HG02973 (cell line): ENCODE measurements around the gene ABCA2.
"Not testable (repeated sequence)": the region's sequence is repeated elsewhere in the genome, so short reads cannot be mapped to it uniquely, and the experiment has no call there.

ENCODE experiments used
- ATAC-seq: cut with Tn5 transposase; IDR thresholded peaks from one replicate; pipeline ENCODE4 v1.9.1; 2021; ENCODE audit warnings: moderate library complexity; ENCODE audit not compliant: unreplicated experiment

Gene ABCA2

DNA sequence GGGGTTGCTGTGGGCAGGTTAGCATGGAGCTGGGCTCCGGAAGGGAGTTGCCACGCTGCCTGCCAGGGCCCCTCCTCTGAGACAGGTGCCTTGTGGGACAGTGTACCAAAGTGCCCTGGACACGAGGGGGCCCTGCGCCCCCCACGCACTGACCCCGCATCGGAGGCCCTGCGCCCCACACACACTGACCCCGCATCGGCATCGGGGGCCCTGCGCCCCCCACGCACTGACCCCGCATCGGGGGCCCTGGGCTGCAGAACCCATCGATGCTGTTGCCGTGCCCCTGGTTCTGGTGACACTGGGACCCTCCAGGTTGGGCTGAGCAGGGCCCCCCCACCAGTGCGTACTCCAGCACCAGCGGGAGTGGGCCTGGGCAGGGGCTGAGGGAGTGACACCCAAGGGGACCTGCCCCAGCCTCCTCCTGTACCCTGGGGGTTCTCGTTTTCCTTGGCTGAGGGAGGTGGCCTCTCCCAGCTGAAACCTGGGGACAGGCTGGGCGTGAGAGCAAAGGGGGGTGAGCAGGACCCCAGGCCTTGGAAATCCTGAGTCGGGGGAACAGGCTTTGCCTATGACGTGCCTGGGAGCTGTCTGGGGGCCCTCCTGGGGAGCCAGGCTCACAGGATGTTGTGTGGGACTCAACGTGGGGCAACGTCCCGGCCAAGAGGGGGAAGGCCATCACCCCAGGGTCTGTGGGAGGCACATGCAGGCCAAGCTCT, 35.4 kb upstream of the ABCA2 start:
- no peak for ATAC-seq

GRCh38 chr9:137062798-137063197, 34.8 kb upstream of the ABCA2 start:
- ATAC-seq: not testable (repeated sequence)

DNA sequence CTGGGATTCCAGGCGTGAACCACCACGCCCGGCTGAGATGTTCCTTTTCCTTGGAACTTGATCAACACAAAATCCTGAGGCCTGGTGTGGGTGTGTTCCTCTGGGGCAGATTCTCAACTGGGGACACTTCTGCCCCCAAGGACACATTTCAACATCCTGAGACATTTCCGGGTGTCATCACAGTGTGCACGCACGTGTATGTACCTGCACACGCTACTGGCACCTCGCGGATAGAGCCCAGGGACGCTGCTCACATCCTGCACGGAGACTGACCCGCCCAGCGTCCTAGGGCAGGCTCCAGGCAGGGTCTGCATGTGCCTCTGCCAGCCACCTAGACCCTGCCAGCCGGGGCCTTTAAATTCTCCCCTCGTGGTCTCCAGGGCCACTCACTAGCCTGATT, 34.3 kb upstream of the ABCA2 start:
- ATAC-seq: no peak

DNA sequence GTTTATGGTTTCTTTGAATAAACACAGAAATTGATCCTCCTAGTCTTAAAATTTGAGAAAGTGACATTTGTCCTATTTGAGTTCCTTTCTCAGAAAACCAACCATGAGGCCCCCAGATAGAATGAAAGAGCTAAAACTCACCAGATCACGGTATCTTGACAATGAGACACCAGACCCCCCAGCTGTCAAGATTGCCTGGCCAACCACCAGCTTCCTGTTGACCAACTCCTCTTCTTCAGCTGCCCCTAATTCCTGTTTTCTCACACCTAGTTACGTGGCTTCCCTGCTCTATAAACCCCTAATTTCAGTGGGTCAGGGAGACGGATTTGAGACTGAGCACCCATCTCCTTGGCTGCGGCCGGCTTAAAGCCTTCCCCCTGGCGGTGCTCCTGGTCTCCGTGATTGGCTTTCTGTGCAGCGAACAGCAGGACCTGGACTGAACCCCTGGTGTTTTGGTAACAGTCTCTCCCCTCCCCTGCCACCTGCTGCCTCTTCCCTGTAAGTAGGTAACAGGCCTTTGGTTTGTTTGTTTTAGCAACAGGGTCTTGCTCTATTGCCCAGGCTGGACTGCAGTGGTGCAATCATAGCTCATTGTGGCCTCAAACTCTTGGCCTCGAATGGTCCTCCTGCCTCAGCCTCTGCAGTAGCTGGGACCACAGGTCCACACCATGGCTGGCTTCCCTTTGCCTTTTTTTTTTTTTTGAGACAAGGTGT, 30.6 kb upstream of the ABCA2 start:
- ATAC-seq: no peak

DNA sequence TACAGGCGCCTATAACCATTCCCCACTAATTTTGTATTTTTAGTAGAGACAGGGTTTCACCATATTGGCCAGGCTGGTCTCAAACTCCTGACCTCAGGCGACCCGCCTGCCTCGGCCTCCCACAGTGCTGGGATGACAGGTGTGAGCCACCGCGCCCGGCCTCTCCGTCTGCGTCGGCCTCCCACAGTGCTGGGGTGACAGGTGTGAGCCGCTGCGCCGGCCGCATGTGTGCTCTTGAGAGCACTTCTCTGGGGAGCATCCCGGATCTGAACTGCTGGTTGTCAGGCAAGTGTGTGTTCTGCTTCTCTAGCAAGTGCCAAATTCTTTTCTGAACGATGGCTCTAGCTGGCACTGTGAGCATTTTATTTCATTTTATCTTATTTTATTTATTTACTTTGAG, 29.5 kb upstream of the ABCA2 start:
- ATAC-seq: no peak

GRCh38 chr9:137056739-137057415, 28.8 kb upstream of the ABCA2 start:
- no peak for ATAC-seq

DNA sequence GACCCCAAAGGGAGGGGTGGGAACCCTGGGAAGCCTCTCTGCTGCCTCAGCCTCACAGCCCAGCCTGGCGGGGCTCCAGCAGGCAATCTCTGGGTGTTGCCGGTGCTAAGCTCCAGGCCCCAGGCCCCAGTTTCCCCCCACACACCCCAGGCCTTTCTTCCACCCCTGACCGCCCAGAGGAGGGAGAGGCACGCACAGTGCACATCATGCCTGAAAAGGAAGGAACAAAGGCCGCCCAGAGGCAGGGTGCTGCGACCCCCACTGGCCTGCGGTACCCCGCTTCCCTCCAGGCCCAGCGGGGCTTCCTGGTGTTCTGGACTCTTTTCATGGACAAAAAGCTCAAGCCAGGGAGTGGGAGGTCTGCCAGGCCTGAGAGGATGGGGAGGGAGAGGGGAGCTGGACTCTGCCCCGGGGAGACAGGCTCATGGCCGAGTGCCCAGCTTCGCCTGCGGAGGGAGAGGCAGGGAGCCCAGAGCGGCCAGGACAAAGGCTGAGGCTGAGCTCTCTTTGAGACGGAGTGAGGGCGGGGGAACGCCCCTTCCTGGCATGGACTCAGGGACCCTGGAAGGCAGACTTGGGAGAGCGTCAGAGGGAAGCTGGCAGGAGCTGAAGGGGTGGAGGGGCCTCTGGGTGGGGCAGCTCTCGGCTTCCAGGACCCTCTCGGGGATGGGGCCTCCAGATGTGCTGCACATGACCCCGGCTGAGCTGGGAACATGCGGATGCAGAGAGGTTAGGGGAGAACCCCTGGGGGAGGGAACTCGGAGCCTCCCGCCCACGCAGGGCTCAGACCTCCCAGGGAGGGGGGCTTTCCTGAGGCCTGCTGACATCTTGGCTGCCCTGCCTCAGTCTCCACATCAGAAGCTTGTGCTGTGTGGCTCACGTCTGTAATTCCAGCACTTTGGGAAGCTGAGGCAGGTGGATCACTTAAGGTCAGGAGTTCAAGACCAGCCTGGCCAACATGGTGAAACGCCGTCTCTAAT, 27.6 kb upstream of the ABCA2 start:
- ATAC-seq: no peak

DNA sequence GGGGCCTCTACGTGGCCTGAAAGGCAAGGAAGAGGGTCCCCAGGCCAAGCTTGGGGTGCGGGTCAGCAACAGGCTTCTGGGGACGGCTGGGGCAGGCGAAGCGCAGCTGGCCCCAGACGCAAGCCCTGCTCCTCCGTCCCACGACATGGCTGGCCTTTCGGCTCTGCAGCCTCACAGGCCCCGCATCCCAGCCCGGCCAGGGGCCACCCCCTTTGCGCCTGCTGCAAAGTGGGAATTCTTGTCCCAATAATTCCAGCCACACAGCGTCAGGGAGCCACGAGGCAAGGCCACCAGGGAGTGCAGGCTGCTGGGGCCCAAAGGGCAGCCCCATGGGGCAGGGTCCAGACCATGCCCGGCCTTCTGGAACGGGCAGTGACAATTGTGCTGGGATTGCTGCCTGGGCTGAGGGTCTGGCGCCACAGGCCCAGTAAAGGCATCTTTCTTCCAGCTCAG, 26.9 kb upstream of the ABCA2 start:
- no peak for ATAC-seq

GRCh38 chr9:137053944-137054931, 26.2 kb upstream of the ABCA2 start, which contains the start of gene ENTPD2:
Gene ENTPD2, minus strand, starts transcription at chr9:137054061. Its CDS starts 64 bp downstream, at chr9:137053997.
- no peak for ATAC-seq

DNA sequence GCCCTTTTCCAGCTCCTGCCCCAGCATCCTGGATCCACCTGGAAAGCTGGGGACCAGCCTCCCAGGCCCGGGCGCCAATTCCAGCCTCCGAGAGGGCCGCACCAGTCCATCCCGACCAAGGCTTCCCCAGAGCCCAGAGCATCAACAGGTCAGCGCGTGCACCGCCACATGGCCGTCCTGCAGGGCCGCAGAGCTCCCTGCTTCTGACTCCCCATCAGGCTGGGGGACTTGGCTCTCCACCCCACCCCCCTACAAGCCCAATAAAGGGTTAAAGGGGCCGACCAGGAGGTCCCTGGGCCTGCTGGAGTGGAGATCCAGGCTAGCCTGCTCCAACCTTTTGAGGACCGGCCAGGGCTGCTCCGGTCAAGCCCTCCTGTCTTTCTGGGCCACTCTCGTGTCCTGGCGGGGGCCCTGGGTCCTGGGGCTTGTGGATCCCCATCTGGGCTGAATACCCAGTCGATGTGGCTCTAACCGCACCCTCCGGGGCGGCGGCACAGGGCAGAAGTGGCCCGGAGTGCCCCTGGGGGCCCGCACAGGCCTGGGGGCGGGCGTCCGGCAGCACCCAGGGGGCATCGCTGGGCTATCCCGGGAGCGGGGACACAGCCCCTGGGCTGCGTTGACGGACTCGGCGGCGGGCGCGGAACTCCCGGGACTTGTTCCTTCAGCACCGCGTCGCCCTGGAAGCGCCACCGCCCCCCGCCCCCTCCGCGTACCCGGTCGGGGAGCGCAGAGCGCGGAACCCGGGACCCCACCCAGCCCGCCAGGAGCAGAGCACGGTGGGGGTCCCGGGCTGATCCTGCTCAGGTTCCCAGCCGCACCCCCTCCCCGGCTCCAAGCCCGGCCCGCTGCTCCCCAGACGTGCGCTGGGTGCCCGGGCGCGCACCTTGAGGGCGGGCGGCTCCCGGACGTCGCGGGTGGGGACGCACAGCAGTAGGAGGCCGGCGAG, 25.2 kb upstream of the ABCA2 start:
- no peak for ATAC-seq

- ATAC-seq: no peak
Measured at GRCh38 chr9:137052293-137052692, 24.3 kb upstream of the ABCA2 start.

DNA sequence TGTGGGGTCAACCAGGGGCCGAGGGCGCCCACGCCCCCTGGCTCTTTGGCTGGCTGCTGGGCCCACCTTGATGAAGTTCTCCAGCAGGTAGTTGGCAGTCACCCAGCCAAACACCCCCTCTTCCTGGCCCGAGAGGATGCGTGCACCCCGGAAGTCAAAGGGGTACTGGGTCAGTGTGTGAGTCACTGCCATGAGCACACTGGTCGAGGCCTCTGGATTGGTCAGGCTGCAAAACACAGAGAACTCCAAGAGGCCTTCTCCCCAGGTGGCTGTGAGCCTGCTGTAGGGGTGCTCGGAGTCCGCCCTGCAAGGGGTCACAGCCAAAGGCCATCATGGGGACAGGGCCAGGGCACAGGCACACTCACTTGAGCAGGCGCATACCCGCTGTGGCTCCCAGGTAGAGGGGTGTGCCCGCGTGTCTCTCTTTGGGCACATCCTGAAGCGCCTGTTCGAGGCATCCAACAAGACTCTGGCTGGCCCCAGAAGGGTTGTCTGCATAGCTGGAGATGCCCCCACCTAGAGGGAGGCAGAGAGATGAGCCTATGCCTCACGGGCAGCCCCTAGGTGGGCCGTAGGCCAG, 23.2 kb upstream of the ABCA2 start:
- no peak for ATAC-seq

DNA sequence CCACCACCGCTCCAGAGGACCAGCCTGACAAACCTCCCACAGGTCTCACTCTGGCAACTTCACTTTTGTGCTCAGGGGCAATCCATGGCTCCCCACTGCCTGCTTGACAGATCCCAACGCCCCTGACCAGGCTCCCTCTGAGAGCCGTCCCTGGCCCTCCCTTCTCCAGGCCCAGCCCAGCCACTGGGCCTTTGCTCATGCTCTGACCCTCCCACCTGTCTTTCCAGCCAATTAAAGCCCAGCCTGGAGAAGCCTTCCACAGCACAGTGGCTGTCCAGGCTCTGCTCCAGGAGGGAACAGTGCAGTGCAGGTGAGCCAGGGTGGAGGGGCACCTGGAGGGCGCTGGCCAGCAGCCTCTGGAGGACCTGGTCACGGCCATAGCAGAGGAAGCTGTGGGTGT, 22.5 kb upstream of the ABCA2 start:
- ATAC-seq: no peak

DNA sequence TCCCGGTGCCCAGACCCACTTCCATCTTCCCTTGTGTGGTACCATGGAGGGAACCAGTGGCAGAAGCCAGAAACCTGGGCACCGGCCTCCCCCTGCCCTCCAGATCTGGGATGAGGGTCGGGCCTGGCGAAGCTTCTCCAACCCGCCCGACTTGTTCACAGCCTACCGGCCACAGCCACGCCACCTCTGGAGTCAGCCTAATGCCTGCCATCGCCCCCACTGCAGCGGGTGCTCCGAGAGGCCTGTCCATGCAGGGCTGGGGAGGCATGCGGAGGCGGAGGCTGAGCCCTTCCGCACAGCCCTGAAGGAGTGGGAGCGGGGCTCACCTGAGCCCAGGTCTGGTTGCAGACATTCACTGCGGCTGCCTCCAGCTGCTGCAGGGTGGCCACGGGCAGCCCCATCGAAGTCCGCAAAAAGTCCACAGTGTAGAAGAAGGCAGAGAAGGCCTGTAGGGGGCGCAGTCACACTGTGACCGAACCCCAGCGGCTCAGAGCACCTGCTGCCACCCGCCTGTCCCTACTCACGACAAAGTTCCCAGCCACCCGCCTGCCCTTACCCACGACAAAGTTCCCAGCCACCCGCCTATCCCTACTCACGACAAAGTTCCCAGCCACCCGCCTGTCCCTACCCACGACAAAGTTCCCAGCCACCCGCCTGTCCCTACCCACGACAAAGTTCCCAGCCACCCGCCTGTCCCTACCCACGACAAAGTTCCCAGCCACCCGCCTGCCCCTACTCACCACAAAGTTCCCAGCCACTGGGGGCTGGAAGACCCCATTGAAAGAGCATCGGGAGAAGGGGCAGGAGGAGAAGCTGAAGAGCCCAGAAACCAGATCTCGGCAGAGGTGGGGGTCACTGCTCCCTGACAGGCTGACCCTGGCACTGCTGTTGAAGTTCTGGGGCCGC, 21.8 kb upstream of the ABCA2 start:
- ATAC-seq: no peak

GRCh38 chr9:137048655-137049543, 20.9 kb upstream of the ABCA2 start:
- no peak for ATAC-seq
